Measurements from ENCODE around the gene TPCN2.
A peak's percentile ranks its signal among the peaks of the same experiment; 100 is the strongest.

Gene TPCN2

DNA sequence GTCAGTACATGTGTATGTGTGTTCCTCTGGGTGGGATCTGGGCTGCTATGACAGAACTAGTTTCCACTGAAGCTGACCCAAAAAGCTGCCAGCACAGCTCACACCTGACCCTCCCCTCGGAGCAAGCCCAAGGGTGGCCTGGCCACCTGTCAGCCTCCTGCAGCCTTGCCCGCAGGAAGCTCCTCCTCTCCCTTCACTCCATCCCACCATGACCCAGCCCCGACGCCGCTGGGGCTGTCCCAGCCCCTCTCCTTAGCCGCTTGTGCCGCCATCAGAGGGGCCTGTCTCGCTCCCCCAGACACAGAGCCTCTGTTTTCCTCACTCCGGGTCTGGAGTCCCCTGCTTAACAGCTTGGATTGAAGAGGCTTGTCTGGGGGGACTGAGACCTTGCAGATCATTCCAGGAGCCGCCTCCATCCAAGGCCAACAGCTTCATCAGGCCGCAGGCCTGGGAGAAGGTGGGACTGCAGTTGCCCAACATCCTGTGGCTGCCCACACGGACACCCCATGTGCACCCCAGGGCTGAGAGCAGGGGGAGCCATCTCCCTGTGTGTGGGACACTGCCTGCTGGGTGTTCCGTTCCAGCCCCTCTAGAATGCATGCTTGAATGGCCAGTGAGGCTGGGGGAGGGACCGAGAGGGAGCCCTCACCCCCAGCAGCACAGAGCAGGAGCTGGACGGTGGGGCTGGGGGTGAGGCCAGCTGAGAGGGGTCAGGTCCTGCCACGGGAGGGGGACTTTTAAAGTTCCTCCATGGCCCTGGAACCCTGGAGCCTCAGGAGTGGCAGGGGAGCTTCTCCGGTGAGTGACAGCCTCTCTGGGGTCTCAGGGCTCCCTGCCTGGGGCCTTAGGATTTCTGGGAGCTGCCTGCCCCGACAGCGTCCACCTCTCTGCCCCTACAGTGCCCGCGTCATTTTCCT lies 36.4 kb upstream of the TPCN2 start:
- Histone ChIP-seq H3K27ac (no peak overlapping the region), H3K4me3 (ENCODE audit: low read depth, low read length) (peak overlapping the region; percentile 17)
- in situ Hi-C loops (cut with HindIII; ENCODE audit: low pct_ligation_motif_present, low sequenced_read_pairs) = no loop called here

DNA sequence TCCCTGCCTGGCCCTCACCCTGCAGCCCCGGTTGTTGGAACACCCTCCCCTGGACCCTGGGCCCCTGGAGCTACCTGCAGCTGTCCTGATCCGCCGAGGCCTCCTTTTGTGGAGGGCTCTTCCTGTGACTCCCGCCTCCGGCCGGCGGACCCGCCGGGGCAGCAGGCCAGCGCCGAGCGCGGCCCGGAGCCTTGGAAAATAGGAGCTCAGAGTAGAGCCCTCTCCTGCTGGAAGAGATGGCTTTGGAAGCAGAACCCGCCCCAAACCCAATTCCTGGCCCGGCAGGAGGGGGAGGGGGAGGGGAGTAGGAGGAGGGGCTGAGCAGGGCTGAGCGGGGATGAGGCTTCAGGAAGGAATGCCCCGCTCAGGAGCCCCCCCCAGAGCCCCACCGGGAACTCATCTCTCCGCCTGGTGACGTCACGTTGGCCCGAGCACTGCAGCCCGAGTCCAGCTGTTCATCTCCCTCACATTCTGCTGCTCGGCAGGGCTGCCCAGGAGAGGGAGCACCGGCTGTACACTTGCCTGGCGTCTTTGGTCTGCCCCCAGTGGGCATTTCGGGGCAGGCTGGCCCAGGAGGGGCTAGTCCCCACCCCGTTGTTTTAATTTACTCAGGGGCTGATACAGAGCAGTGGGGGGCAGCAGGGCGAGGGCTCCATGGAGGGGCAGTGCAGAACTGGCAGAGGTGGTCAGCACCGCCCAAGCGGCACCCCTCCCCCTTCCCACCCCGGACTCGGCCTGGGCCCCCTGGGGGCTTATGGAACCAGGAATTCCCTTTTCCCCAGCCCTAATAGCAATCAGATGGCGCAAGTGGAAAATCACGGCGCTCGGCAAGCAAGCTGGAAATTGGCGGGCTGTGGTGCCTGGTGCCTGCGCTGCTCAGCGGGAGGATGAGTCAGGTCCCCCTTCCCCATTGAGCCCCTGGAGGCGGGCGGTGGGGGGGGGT lies 35.5 kb upstream of the TPCN2 start, which contains the start of gene MRGPRF:
TSS of gene MRGPRF (minus strand) at position 238 of the 943 bp plus-strand sequence. CDS start 3,345 bp downstream, outside the sequence.
- Histone ChIP-seq H3K36me3 (replicated peaks) (no peaks in the 10 kb centered on the region), H3K27me3 (replicated peaks) (no peaks in the 10 kb centered on the region), H3K4me3 (ENCODE audit: low read depth, low read length) (peak within 1 kb of the TSS; percentile 17), H3K27ac (no peak within 1 kb of the TSS)
- in situ Hi-C loops (cut with HindIII; ENCODE audit: low pct_ligation_motif_present, low sequenced_read_pairs) = no loop called here
- TF ChIP-seq, protein P1, sequence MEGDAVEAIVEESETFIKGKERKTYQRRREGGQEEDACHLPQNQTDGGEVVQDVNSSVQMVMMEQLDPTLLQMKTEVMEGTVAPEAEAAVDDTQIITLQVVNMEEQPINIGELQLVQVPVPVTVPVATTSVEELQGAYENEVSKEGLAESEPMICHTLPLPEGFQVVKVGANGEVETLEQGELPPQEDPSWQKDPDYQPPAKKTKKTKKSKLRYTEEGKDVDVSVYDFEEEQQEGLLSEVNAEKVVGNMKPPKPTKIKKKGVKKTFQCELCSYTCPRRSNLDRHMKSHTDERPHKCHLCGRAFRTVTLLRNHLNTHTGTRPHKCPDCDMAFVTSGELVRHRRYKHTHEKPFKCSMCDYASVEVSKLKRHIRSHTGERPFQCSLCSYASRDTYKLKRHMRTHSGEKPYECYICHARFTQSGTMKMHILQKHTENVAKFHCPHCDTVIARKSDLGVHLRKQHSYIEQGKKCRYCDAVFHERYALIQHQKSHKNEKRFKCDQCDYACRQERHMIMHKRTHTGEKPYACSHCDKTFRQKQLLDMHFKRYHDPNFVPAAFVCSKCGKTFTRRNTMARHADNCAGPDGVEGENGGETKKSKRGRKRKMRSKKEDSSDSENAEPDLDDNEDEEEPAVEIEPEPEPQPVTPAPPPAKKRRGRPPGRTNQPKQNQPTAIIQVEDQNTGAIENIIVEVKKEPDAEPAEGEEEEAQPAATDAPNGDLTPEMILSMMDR (IDR thresholded peaks at IDR 0.05; ENCODE audit: low read depth, low read length, missing control alignments) = peak; percentile 69
- DNase-seq = peak; percentile 20

More for the DNA sequence above, 36.4 kb upstream of the TPCN2 start:
- TF ChIP-seq, protein P1 (IDR thresholded peaks at IDR 0.05; ENCODE audit: low read depth, low read length, missing control alignments) = no peak
- no peaks in the 10 kb centered on the region for H3K27me3 ChIP-seq (replicated peaks)
- no peak for DNase-seq
- H3K36me3 ChIP-seq (replicated peaks) = no peaks in the 10 kb centered on the region

GRCh38 chr11:69014084-69014851 lies 34.5 kb upstream of the TPCN2 start:
- H3K4me3 ChIP-seq (ENCODE audit: low read depth, low read length) = no peak overlapping the region
- in situ Hi-C loops (cut with HindIII; ENCODE audit: low pct_ligation_motif_present, low sequenced_read_pairs) = no loop called here
- no peak for DNase-seq

GRCh38 chr11:69014898-69015549 lies 33.7 kb upstream of the TPCN2 start:
- H3K4me3 ChIP-seq (ENCODE audit: low read depth, low read length) = no peak overlapping the region

More at GRCh38 chr11:69014084-69014851, 34.5 kb upstream of the TPCN2 start:
- H3K36me3 ChIP-seq (replicated peaks) = no peaks in the 10 kb centered on the region
- no peaks in the 10 kb centered on the region for H3K27me3 ChIP-seq (replicated peaks)
- H3K27ac ChIP-seq = no peak overlapping the region
- TF ChIP-seq, protein P1 (IDR thresholded peaks at IDR 0.05; ENCODE audit: low read depth, low read length, missing control alignments) = no peak

More at GRCh38 chr11:69014898-69015549, 33.7 kb upstream of the TPCN2 start:
- in situ Hi-C loops (cut with HindIII; ENCODE audit: low pct_ligation_motif_present, low sequenced_read_pairs) = no loop called here
- DNase-seq = no peak
- Histone ChIP-seq H3K27ac (no peak overlapping the region), H3K36me3 (replicated peaks) (no peaks in the 10 kb centered on the region), H3K27me3 (replicated peaks) (no peaks in the 10 kb centered on the region)
- TF ChIP-seq, protein P1 (IDR thresholded peaks at IDR 0.05; ENCODE audit: low read depth, low read length, missing control alignments) = no peak
